Upper lobe of left lung (tissue), 6 donors: ENCODE measurements around the gene CSNK2A3. TPM values are rescaled to one million over a fixed set of nuclear protein-coding genes. Genes with fewer than 3 reads are reported as not detected.

ENCODE experiments used
- ATAC-seq, 2 donors: fragments of 200-7000 bp; cut with Tn5 transposase; one replicate each; pipeline ENCODE4 v1.9.1; 2022; ENCODE audit warnings: mild to moderate bottlenecking in 2 of 2, moderate library complexity in 2 of 2; ENCODE audit not compliant: low FRiP score in 2 of 2
- DNase-seq, 2 donors: peaks; one replicate each; pipeline ENCODE4 v3.0.0-alpha.2; 2019 to 2020
- H3K27ac ChIP-seq, 4 donors: fragments of 200-600 bp; sonication (generic); one replicate each; pipeline ENCODE4 v1.5.1; 2016 to 2019
- H3K27me3 ChIP-seq, 4 donors: fragments of 200-600 bp; sonication (generic); one replicate each; pipeline ENCODE4 v1.5.1; 2017 to 2019
- H3K36me3 ChIP-seq, 4 donors: fragments of 200-600 bp; sonication (generic); one replicate each; pipeline ENCODE4 v1.5.1; 2016 to 2019
- H3K4me1 ChIP-seq, 4 donors: fragments of 200-600 bp; sonication (generic); one replicate each; pipeline ENCODE4 v1.5.1; 2018 to 2019
- H3K4me3 ChIP-seq, 4 donors: fragments of 200-600 bp; sonication (generic); one replicate each; pipeline ENCODE4 v1.5.1; 2017 to 2019; ENCODE audit warnings: mild to moderate bottlenecking in 2 of 4, moderate library complexity in 1 of 4
- H3K9me3 ChIP-seq, 4 donors: fragments of 200-600 bp; sonication (generic); one replicate each; pipeline ENCODE4 v1.5.1; 2018 to 2019
- EP300 ChIP-seq, 4 donors: sonication (generic); formaldehyde crosslinking; IDR thresholded peaks; one replicate each; pipeline ENCODE4 v1.5.1; 2017; ENCODE audit warnings: antibody characterized with exemption in 4 of 4, control low read depth in 2 of 4
- POLR2A ChIP-seq, 4 donors: fragments of 450-650 bp; IDR thresholded peaks; one replicate each; pipeline ENCODE4 v1.5.1; 2016 to 2017; ENCODE audit warnings: antibody characterized with exemption in 4 of 4, mild to moderate bottlenecking in 2 of 4
- POLR2AphosphoS5 ChIP-seq, 2 donors: sonication (generic); formaldehyde crosslinking; IDR thresholded peaks; one replicate each; pipeline ENCODE4 v1.5.1; 2017; ENCODE audit warnings: antibody characterized with exemption in 2 of 2
- WGBS, 2 donors: methylation state at CpG; one replicate each; pipeline ENCODE4 v1.1.5; 2017 to 2018; 5-methylcytosine and 5-hydroxymethylcytosine counted together
- total RNA-seq, 6 donors: library from RNA; depleted of rRNA in 4 of 6; stranded (reverse); fragments of >200 nt in 4 of 6; gene quantifications; one replicate each; pipeline versions ENCODE4 v1.1.0 to v1.2.1, GENCODE V29; 2016 to 2021
- TF ChIP-seq, protein P1 (sequence below), 6 experiments: fragments of 450-650 bp in 4 of 6; fragments of 200-600 bp in 2 of 6; sonication (generic) in 2 of 6; IDR thresholded peaks; one replicate each; pipeline ENCODE4 v1.5.1; 2016 to 2019; ENCODE audit warnings: antibody characterized with exemption in 6 of 6
- donor health status: DM: no; HTN: no; CAD: no; lungs with moderate emphysema.
- donor health status: DM: no; HTN: yes; CAD: no; lungs with severe emphysema.

CSNK2A3 gene
- total RNA-seq, 6 donors from 2014 or later = 2.0 to 18.9 (median 5.3) TPM

DNA sequence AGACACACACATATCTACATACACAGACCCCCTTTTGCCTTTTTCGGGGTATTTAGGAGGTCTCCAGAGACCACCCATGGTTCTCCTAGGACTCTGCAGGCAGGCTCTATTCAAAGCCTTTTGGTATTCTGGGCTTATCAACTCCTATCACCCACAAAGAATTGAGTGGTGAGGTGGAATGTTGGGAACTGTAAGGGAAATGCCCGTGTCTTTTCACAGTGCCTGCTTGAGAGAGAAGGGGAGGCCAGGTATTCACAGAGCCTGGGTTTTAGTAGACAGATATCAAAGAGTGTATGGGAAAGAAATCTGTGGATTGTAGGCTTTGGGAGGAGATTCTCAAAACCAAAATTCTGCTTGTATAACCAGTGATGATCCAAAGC is 44.0 kb upstream of the CSNK2A3 start:
- DNase-seq = no peak
- 78 to 83% methylated on average over 2 of the region's 2 CpGs for WGBS, 2 donors
- TF ChIP-seq, protein P1, sequence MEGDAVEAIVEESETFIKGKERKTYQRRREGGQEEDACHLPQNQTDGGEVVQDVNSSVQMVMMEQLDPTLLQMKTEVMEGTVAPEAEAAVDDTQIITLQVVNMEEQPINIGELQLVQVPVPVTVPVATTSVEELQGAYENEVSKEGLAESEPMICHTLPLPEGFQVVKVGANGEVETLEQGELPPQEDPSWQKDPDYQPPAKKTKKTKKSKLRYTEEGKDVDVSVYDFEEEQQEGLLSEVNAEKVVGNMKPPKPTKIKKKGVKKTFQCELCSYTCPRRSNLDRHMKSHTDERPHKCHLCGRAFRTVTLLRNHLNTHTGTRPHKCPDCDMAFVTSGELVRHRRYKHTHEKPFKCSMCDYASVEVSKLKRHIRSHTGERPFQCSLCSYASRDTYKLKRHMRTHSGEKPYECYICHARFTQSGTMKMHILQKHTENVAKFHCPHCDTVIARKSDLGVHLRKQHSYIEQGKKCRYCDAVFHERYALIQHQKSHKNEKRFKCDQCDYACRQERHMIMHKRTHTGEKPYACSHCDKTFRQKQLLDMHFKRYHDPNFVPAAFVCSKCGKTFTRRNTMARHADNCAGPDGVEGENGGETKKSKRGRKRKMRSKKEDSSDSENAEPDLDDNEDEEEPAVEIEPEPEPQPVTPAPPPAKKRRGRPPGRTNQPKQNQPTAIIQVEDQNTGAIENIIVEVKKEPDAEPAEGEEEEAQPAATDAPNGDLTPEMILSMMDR (IDR thresholded peaks at IDR 0.05) = no peak
- TF ChIP-seq POLR2AphosphoS5 (IDR thresholded peaks at IDR 0.05) = no peak
- no peak for TF ChIP-seq EP300 (IDR thresholded peaks at IDR 0.05)
- no peak for TF ChIP-seq POLR2A (IDR thresholded peaks at IDR 0.05)
- Histone ChIP-seq H3K27ac (no peak overlapping the region), H3K27me3 (no peaks in the 10 kb centered on the region), H3K4me3 (no peak overlapping the region), H3K36me3 (no peaks in the 10 kb centered on the region), H3K9me3 (no peaks in the 10 kb centered on the region), H3K4me1 (peaks cover 3 to 17% (median 6%) of the 10 kb centered on the region in 4 donors)
- no peak for ATAC-seq

DNA sequence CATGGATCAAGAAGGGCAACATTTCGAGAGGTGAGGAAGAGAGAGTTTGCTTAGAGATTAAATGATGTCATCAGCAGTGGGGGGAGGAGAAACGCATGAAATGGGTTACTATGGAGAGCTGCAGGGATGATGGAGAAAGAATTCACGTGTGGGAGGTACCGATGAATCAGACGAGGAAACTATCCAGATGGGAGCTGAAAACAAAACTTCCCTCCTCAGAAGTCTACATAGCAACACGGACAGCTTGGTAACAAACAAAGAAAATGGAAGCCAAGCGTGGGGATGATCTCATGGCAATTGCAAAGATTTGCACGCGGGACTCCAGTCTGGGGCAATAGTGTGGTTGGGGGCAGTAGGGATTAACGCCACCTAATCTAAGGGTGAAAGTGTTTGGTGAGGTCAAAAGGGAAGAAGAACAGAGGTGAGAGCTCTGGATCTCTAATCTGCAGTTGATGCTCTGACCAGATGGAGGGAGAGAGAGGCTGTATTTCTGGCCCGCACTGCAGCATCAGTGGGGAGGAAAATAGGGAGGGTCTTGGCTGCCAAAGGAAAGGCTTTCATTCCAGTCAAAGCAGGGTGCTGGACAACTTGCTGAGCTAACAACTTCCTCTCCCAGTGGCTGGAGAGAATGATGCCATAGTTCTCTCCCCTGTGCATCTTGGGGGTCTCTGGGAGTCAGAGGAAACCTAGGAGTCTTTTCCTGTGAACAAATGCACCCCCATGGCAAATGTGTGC is 43.4 kb upstream of the CSNK2A3 start:
- H3K36me3 ChIP-seq = no peaks in the 10 kb centered on the region
- no peaks in the 10 kb centered on the region for H3K9me3 ChIP-seq
- no peak overlapping the region for H3K4me3 ChIP-seq
- peak in 1 of 2 donors; percentile 92 for ATAC-seq
- no peak overlapping the region for H3K27ac ChIP-seq
- H3K4me1 ChIP-seq = peaks cover 4 to 17% (median 10%) of the 10 kb centered on the region in 4 donors
- TF ChIP-seq POLR2AphosphoS5 (IDR thresholded peaks at IDR 0.05) = no peak
- TF ChIP-seq, protein P1 (IDR thresholded peaks at IDR 0.05) = no peak
- TF ChIP-seq POLR2A (IDR thresholded peaks at IDR 0.05) = no peak
- TF ChIP-seq EP300 (IDR thresholded peaks at IDR 0.05) = no peak
- no peaks in the 10 kb centered on the region for H3K27me3 ChIP-seq
- no peak for DNase-seq
- WGBS, 2 donors = 67 to 70% methylated on average over 11 of the region's 11 CpGs

DNA sequence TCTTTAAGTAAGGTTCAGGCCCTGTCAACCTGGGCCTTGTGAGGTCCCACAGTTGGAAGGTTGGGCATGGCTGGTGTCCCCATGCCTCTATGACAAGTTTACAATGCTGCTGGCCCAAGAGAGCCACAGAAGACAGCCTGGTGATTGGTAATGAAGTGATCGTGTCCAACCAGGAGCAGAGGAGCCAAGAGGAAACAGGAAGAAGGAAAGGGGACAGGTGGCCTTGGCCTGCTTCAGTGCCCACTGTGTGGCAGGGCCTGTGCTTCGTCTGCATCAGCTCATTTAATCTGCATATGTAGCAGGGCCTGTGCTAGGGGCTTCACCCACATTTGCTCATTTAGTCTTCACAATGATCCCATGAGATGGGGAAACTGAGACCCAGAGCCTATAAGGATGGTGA is 42.1 kb upstream of the CSNK2A3 start:
- H3K9me3 ChIP-seq = no peaks in the 10 kb centered on the region
- no peaks in the 10 kb centered on the region for H3K36me3 ChIP-seq
- H3K27ac ChIP-seq = no peak overlapping the region
- DNase-seq = no peak
- WGBS, 2 donors = 88 to 97% methylated on average over 2 of the region's 2 CpGs
- H3K27me3 ChIP-seq = no peaks in the 10 kb centered on the region
- H3K4me1 ChIP-seq = peaks cover 4 to 17% (median 12%) of the 10 kb centered on the region in 4 donors
- H3K4me3 ChIP-seq = no peak overlapping the region
- ATAC-seq = no peak
- TF ChIP-seq POLR2A (IDR thresholded peaks at IDR 0.05) (no peak), POLR2AphosphoS5 (IDR thresholded peaks at IDR 0.05) (no peak), EP300 (IDR thresholded peaks at IDR 0.05) (no peak)
- TF ChIP-seq, protein P1 (IDR thresholded peaks at IDR 0.05) = no peak

DNA sequence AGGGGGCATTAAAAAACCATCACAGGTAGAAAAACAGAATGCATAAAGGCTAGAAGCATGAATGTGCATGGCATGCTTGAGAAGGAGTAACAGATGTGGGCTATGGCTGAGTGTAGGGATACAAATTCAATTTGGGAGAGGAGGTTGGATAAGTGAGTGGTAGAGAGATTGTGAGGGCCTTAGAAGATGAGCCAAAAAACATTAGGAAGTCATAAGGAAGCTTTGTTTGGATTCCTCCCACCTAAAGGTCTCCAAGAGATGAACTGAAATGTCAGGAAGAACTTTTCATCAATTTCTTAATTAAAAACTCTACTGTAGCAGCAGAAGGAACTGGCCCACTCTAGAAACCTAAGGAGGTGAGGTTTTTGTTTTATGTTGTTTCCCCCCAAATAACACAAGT is 41.2 kb upstream of the CSNK2A3 start:
- H3K4me3 ChIP-seq = no peak overlapping the region
- H3K36me3 ChIP-seq = no peaks in the 10 kb centered on the region
- H3K27ac ChIP-seq = no peak overlapping the region
- H3K9me3 ChIP-seq = no peaks in the 10 kb centered on the region
- H3K27me3 ChIP-seq = no peaks in the 10 kb centered on the region
- peaks cover 6 to 23% (median 17%) of the 10 kb centered on the region in 4 donors for H3K4me1 ChIP-seq
- no peak for TF ChIP-seq POLR2A (IDR thresholded peaks at IDR 0.05)
- TF ChIP-seq, protein P1 (IDR thresholded peaks at IDR 0.05) = no peak
- TF ChIP-seq EP300 (IDR thresholded peaks at IDR 0.05) = no peak
- TF ChIP-seq POLR2AphosphoS5 (IDR thresholded peaks at IDR 0.05) = no peak
- DNase-seq (no peak), ATAC-seq (no peak)
